ENCODE results near the gene PHLPP1.

GRCh38 chr18:62937065-62937464 is 221.7 kb downstream of the PHLPP1 start:
- TF ChIP-seq CTCF (conservative IDR thresholded peaks at IDR 0.05; ENCODE audit: low read depth in 2 of 2), result no peak
- no peak for TF ChIP-seq POLR2AphosphoS5 (IDR thresholded peaks at IDR 0.05; ENCODE audit: low read depth)
- no peak for TF ChIP-seq REST (IDR thresholded peaks at IDR 0.05; ENCODE audit: unreplicated experiment)
- no peak for TF ChIP-seq EZH2 (IDR thresholded peaks at IDR 0.05; ENCODE audit: low read depth, unreplicated experiment)
- no peak for TF ChIP-seq ZNF462 (CRISPR knock-in tag; IDR thresholded peaks at IDR 0.05)
- TF ChIP-seq EZH2phosphoT487 (IDR thresholded peaks at IDR 0.05; ENCODE audit: unreplicated experiment), result no peak
- no peak for TF ChIP-seq STAT1 (IDR thresholded peaks at IDR 0.05; ENCODE audit: unreplicated experiment)
- no peak for TF ChIP-seq NANOG (IDR thresholded peaks at IDR 0.05; ENCODE audit: borderline replicate concordance)
